Measurements from ENCODE around the gene TNFAIP2. TPM values are rescaled to one million over a fixed set of nuclear protein-coding genes. Genes with fewer than 3 reads are reported as not detected.

TNFAIP2 gene
- total RNA-seq, 2 experiments from 2014 or later = 0.50 to 0.56 TPM

DNA sequence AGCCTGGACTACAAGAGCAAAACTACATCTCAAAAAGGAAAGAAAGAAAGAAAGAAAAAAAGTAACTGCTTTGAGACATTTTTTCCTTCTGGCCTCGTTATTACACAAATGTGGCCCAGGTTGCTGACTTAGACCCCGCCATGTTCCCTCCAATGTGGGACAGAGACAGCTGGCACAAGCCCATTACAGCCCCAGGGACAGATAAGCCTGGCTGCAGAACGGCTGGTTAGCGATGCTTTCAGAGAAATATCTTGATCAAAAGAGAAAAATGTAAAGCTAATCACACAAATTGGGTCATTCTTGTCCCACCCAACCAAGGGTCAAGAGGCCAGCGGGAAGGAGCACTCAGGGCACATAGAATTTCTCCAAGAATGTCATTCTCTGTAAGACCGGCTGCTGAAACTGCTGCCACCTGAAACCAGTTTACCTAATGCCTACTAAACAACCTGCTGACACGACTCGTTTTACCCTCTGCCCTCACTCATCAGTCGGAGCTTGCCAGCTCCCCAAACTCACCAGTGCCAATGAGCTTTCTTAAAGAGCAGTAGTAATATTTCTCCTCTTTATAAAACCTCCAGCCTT is 63.1 kb downstream of the TNFAIP2 start:
- H3K27ac Mint-ChIP-seq = no peak overlapping the region
- H3K4me3 Mint-ChIP-seq = no peak overlapping the region
- H3K4me1 Mint-ChIP-seq (ENCODE audit: low read depth) = peaks cover 9% of the 10 kb centered on the region
- H3K36me3 Mint-ChIP-seq = no peaks in the 10 kb centered on the region
- no peak for DNase-seq
- POLR2A ChIA-PET = no interaction called here
- no peaks in the 10 kb centered on the region for H3K9me3 Mint-ChIP-seq
- intact Hi-C loops (cut with micrococcal nuclease) = loop anchor here (5.0 kb wide), 1 partner anchor 79 kb away; no protein-coding TSS in a partner anchor
- H3K27me3 Mint-ChIP-seq = peaks cover 54% of the 10 kb centered on the region
- CTCF ChIA-PET = interaction anchor here (0.7 to 3.3 kb wide), 4 partner anchors 81 to 113 kb away, joined by 3 to 16 read pairs (median 3); no protein-coding TSS in a partner anchor

Other genes with a start within 250 kb of the TNFAIP2 start
- gene AMN, start 200.8 kb upstream of the TNFAIP2 start, total RNA-seq = under 1 TPM in 1 of 2 experiments, not detected in 1; 0.17 TPM
- 1 to 10 TPM; 6.4 to 7.4 TPM for gene CDC42BPB, start 65.9 kb upstream of the TNFAIP2 start, total RNA-seq
- not detected for gene LBHD2, start 39.3 kb upstream of the TNFAIP2 start, total RNA-seq
- not detected for gene EXOC3L4, start 28.7 kb upstream of the TNFAIP2 start, total RNA-seq
- 100 to 1,000 TPM; 192 to 196 TPM for gene EIF5, start 210.8 kb downstream of the TNFAIP2 start, total RNA-seq